ENCODE results near the gene SNX9.

DNA sequence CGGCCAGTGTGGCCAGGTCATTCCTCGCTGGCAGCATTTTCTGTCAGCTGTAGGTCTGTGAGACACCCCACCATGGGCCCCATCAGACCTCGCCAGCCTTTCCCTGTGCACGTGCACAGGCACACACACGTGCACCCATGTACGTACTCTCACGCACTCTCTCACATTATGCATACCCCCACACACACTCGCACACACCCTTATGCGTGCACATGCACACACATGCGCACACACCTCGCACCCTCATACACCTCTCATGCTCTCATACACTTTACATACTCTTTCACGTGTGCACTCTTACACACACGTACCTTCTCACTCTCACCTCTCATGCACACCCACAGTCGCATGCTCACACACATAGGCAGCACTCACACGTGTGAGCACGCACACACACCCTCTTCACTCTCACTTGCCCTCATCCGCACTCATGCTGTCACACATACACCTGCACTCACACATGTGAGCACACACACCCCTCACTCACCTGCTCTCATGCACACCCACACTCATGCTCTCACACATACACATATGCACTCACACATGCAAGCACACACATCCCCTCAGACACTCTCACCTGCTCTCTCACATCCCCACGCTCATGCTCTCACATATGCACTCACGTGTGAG, 46.7 kb downstream of the SNX9 start:
- TF ChIP-seq EGR1 (IDR thresholded peaks at IDR 0.05) (no peak), EP300 (IDR thresholded peaks at IDR 0.05; ENCODE audit: borderline replicate concordance) (no peak), ZBTB7A (IDR thresholded peaks at IDR 0.05; ENCODE audit: low read depth) (no peak)

All from Ishikawa (cell line).